GM11168 (cell line): Measurements from ENCODE around the gene LYSMD2.

Experiments
- in situ Hi-C: fragments of 300-500 bp; cut with MboI; formaldehyde crosslinking; loops from one replicate; pipeline ENCODE4 v1.12.0; 2022; ENCODE audit warnings: low sequenced_read_pairs; ENCODE audit not compliant: unreplicated experiment

The LYSMD2 gene

DNA sequence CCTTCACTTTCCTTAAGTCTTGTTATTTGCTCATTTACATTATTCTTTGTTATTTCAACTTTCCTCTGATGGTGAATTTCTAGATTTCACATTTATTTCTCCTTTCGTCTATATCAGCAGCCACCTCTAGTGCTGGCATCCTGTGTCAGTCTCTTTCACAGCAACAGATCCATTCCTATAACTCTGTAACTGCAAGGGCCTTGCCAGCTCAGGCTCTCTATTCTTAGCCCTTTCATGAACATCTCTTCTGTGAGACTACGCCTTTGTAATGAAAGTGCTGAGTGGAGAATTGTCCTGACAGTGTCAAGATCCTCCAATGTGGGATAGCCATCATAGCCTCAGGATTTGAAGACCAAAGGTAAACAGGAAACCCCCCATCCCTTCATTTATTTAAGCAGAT is 60.0 kb downstream of the LYSMD2 start:
- in situ Hi-C loops = no loop called here

GRCh38 chr15:51677021-51677420 is 60.4 kb downstream of the LYSMD2 start:
- in situ Hi-C loops = no loop called here

GRCh38 chr15:51675234-51675633 is 62.2 kb downstream of the LYSMD2 start:
- in situ Hi-C loops = no loop called here
